Tibial nerve (tissue), 4 donors: ENCODE results near the gene IL10RA. TPM values are rescaled to one million over a fixed set of nuclear protein-coding genes. Genes with fewer than 3 reads are reported as not detected.

Experiments used
- DNase-seq, 2 donors: peaks; one replicate each; pipeline ENCODE4 v3.0.0-alpha.2; 2019; ENCODE audit warnings: low spot score in 2 of 2
- H3K27ac ChIP-seq, 4 donors: fragments of 200-600 bp; sonication (generic) in 3 of 4; one replicate each; pipeline ENCODE4 v1.5.1; 2017 to 2019; ENCODE audit warnings: mild to moderate bottlenecking in 1 of 4
- H3K27me3 ChIP-seq, 2 donors: fragments of 200-600 bp; sonication (generic) in 1 of 2; one replicate each; pipeline versions ENCODE4 v1.5.1 to v1.6.0; 2017 to 2019
- H3K36me3 ChIP-seq, 3 donors: fragments of 200-600 bp; sonication (generic); one replicate each; pipeline ENCODE4 v1.5.1; 2018 to 2019
- H3K4me1 ChIP-seq, 4 donors: fragments of 200-600 bp; sonication (generic) in 3 of 4; one replicate each; pipeline ENCODE4 v1.5.1; 2017 to 2019
- H3K4me3 ChIP-seq, 4 donors: fragments of 200-600 bp; sonication (generic) in 3 of 4; one replicate each; pipeline ENCODE4 v1.5.1; 2017 to 2019; ENCODE audit warnings: mild to moderate bottlenecking in 1 of 4, moderate library complexity in 1 of 4
- H3K9me3 ChIP-seq, 4 donors: fragments of 200-600 bp; sonication (generic) in 3 of 4; one replicate each; pipeline ENCODE4 v1.5.1; 2017 to 2019
- EP300 ChIP-seq, 2 donors: sonication (generic); formaldehyde crosslinking; IDR thresholded peaks; one replicate each; pipeline ENCODE4 v1.6.1; 2017; ENCODE audit warnings: antibody characterized with exemption in 2 of 2, mild to moderate bottlenecking in 1 of 2
- POLR2A ChIP-seq, 2 donors: fragments of 450-650 bp; IDR thresholded peaks; one replicate each; pipeline ENCODE4 v1.6.1; 2017; ENCODE audit warnings: antibody characterized with exemption in 2 of 2, mild to moderate bottlenecking in 2 of 2, moderate library complexity in 2 of 2
- WGBS, 2 donors: methylation state at CpG; one replicate each; pipeline ENCODE4 v1.1.5; 2018; 5-methylcytosine and 5-hydroxymethylcytosine counted together
- total RNA-seq, 4 donors: library from RNA; depleted of rRNA; stranded (reverse); fragments of >200 nt; gene quantifications; one replicate each; pipeline ENCODE4 v1.1.0, GENCODE V29; 2016
- TF ChIP-seq, protein P1 (sequence below), 5 experiments: fragments of 200-600 bp in 3 of 5; fragments of 450-650 bp in 2 of 5; sonication (generic) in 3 of 5; IDR thresholded peaks; one replicate each; pipeline ENCODE4 v1.5.1; 2016 to 2019; ENCODE audit warnings: antibody characterized with exemption in 5 of 5, mild to moderate bottlenecking in 3 of 5, moderate library complexity in 2 of 5

The IL10RA gene
- total RNA-seq, 4 donors from 2014 or later = 16.7 to 42.0 (median 25.9) TPM

DNA sequence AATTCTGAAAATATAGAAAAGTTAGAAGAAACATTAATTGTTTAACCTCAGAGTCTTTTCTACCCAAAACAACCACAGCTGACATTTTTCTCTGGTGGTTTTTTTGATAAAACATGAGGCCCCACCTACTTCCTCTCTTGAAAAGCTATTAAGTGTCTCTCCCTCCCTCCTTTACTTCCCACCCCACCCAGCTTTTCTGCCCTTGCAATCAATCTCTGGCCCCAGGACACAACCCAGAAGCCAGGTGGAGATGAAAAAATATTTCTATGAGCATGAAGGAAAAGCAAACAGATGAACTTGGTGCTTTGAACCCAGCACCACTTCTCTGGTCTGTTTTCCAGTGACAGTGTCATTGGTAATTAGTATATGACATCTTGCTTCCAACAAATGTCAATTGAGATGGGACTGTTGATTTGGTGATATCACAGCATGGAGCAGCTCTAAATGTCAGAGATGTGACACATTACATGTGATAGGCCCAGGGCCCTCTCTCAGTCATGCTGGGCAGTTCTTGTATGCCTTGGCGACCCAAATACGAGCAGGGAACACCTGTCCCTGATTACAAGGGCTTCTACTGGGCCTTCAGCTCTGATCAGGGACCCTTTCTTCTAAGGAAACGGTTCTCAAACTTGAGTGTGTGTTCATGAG is 33.0 kb upstream of the IL10RA start:
- H3K4me1 ChIP-seq = peaks cover 0 to 4% (median 0%) of the 10 kb centered on the region in 4 donors
- no peaks in the 10 kb centered on the region for H3K27me3 ChIP-seq
- no peaks in the 10 kb centered on the region for H3K36me3 ChIP-seq
- no peak overlapping the region for H3K27ac ChIP-seq
- DNase-seq = no peak
- 75 to 86% methylated on average over 3 of the region's 3 CpGs for WGBS, 2 donors
- H3K4me3 ChIP-seq = no peak overlapping the region
- H3K9me3 ChIP-seq = peaks cover 0 to 6% (median 0%) of the 10 kb centered on the region in 4 donors
- TF ChIP-seq, protein P1, sequence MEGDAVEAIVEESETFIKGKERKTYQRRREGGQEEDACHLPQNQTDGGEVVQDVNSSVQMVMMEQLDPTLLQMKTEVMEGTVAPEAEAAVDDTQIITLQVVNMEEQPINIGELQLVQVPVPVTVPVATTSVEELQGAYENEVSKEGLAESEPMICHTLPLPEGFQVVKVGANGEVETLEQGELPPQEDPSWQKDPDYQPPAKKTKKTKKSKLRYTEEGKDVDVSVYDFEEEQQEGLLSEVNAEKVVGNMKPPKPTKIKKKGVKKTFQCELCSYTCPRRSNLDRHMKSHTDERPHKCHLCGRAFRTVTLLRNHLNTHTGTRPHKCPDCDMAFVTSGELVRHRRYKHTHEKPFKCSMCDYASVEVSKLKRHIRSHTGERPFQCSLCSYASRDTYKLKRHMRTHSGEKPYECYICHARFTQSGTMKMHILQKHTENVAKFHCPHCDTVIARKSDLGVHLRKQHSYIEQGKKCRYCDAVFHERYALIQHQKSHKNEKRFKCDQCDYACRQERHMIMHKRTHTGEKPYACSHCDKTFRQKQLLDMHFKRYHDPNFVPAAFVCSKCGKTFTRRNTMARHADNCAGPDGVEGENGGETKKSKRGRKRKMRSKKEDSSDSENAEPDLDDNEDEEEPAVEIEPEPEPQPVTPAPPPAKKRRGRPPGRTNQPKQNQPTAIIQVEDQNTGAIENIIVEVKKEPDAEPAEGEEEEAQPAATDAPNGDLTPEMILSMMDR (IDR thresholded peaks at IDR 0.05) = no peak

DNA sequence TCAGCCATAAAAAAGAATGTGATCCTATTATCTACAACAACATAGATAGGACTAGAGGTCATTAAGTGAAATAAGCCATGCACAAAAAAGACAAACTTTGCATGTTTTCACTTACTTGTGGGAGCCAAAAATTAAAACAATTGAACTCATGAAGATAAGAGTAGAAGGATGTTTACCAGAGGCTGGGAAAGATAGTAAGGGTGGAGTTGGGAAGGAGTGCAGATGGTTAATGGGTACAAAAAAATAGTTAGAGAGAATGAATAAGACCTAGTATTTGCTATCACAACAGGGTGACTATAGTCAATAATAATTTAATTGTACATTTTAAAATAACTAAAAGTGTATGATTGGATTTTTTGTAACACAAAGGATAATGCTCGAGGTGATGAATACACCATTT is 27.2 kb upstream of the IL10RA start:
- no peak for DNase-seq
- Histone ChIP-seq H3K9me3 (peaks cover 0 to 6% (median 0%) of the 10 kb centered on the region in 4 donors), H3K4me3 (no peak overlapping the region), H3K27me3 (no peaks in the 10 kb centered on the region), H3K27ac (no peak overlapping the region), H3K4me1 (no peaks in the 10 kb centered on the region), H3K36me3 (no peaks in the 10 kb centered on the region)
- 74 to 75% methylated on average over 1 of the region's 1 CpG for whole genome bisulfite sequencing, 2 donors
- no peak for TF ChIP-seq POLR2A (IDR thresholded peaks at IDR 0.05)
- TF ChIP-seq EP300 (IDR thresholded peaks at IDR 0.05) = no peak
- TF ChIP-seq, protein P1 (IDR thresholded peaks at IDR 0.05) = no peak

DNA sequence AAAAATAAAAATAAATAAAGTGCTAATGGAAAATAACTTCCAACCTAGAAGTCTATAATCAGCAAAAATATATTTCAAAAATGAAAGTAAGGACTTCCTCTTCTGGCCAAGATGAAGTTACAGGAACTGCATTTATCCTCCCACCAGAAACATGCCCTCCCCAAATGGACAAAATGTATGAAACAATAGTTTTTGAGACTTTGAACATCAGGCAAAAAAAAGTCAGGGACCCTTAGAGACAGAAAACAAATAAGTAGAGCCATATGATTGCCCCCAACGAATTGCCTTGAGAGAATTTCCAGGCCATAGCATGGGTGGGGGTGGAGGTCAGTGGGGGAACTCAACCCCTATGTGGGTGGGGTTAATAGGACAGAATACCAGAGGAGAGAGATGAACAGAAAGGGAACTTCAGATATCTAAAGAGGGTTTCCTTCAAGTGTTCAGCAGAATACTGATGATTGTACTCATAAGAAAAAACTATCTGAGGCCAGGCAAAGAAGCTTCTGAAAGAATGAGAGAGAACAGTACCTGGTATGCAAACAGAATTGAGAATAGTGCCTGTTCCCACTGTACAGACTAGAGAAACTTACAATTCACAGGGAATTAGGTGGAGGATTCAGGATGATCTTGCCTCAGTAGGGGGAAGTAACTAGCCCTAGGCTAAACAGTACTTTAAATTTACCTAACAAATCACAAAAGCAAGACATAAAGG is 26.6 kb upstream of the IL10RA start:
- Histone ChIP-seq H3K4me3 (no peak overlapping the region), H3K27me3 (no peaks in the 10 kb centered on the region), H3K27ac (peak overlapping the region in 1 of 4 donors; percentile 16), H3K4me1 (no peaks in the 10 kb centered on the region), H3K9me3 (peaks cover 0 to 6% (median 0%) of the 10 kb centered on the region in 4 donors), H3K36me3 (no peaks in the 10 kb centered on the region)
- 9 to 40% methylated on average over 1 of the region's 1 CpG for WGBS, 2 donors
- TF ChIP-seq EP300 (IDR thresholded peaks at IDR 0.05) (no peak), POLR2A (IDR thresholded peaks at IDR 0.05) (no peak)
- DNase-seq = no peak

DNA sequence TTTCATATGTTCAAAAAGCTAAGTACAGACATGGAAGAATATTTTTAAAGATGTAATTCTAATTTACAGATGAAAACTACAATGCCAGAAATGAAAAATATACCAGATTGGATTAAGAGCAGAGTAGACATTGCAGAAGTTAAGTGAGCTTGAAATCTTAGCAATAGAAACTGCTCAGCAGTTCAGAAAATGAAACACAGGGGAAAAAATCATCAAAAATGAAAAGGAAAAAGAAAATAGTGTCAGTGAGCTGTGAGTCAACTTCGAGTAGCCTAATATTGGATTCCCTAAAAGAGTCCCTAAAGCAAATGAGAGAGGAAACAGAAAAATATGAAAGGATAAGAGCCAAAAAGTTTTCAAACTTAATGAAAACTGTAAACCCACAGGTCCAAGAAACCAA is 25.8 kb upstream of the IL10RA start:
- no peaks in the 10 kb centered on the region for H3K36me3 ChIP-seq
- TF ChIP-seq, protein P1 (IDR thresholded peaks at IDR 0.05) = no peak
- no peak for TF ChIP-seq EP300 (IDR thresholded peaks at IDR 0.05)
- no peak for TF ChIP-seq POLR2A (IDR thresholded peaks at IDR 0.05)
- peaks cover 0 to 6% (median 0%) of the 10 kb centered on the region in 4 donors for H3K9me3 ChIP-seq
- H3K4me3 ChIP-seq = no peak overlapping the region
- DNase-seq = no peak
- H3K4me1 ChIP-seq = no peaks in the 10 kb centered on the region
- 54 to 73% methylated on average over 1 of the region's 1 CpG for WGBS, 2 donors
- H3K27ac ChIP-seq = peak overlapping the region in 1 of 4 donors; percentile 24
- no peaks in the 10 kb centered on the region for H3K27me3 ChIP-seq

DNA sequence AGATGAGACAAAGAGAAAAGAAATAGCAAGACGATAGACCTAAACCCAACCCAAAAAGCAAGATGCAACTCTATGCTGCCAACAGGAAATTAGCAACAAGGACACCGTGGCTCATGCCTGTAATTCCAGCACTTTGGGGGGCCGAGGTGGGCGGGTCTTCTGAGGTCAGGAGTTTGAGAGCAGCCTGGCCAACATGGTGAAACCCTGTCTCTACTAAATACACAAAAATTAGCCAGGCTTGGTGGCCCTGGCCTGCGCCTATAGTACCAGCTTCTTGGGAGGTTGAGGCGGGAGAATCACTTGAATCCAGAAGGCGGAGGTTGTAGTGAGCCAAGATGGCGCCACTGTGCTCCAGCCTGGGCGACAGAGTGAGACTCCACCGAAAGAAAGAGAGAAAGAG is 24.3 kb upstream of the IL10RA start:
- Histone ChIP-seq H3K4me3 (no peak overlapping the region), H3K9me3 (peaks cover 0 to 6% (median 0%) of the 10 kb centered on the region in 4 donors), H3K27me3 (no peaks in the 10 kb centered on the region), H3K27ac (no peak overlapping the region), H3K36me3 (no peaks in the 10 kb centered on the region), H3K4me1 (no peaks in the 10 kb centered on the region)
- WGBS, 2 donors = 82 to 89% methylated on average over 10 of the region's 10 CpGs
- DNase-seq = no peak
- TF ChIP-seq EP300 (IDR thresholded peaks at IDR 0.05) (no peak), POLR2A (IDR thresholded peaks at IDR 0.05) (no peak)
- TF ChIP-seq, protein P1 (IDR thresholded peaks at IDR 0.05) = no peak
